GM20431 (cell line): ENCODE measurements around the gene PLD5.
"Not testable (repeated sequence)": the region's sequence is repeated elsewhere in the genome, so short reads cannot be mapped to it uniquely, and the experiment has no call there.

Experiments used
- in situ Hi-C: fragments of 300-500 bp; cut with MseI, MboI; formaldehyde crosslinking; loops from one replicate; pipeline ENCODE4 v1.15.0; 2020; ENCODE audit warnings: low sequenced_read_pairs; ENCODE audit not compliant: unreplicated experiment

The PLD5 gene

GRCh38 chr1:242515555-242515954 is 8.9 kb downstream of the PLD5 start:
- in situ Hi-C loops: no loop called here

GRCh38 chr1:242506724-242507123 is 17.8 kb downstream of the PLD5 start:
- in situ Hi-C loops: no loop called here

- in situ Hi-C loops: no loop called here
These were observed 35.0 kb downstream of the PLD5 start for GRCh38 chr1:242489545-242489944.

GRCh38 chr1:242477944-242478343 is 46.6 kb downstream of the PLD5 start:
- in situ Hi-C loops: no loop called here

- in situ Hi-C loops: no loop called here
These were observed 53.7 kb downstream of the PLD5 start for GRCh38 chr1:242470774-242471173.

- in situ Hi-C loops: no loop called here
These were observed 55.7 kb downstream of the PLD5 start for GRCh38 chr1:242468784-242469183.

- in situ Hi-C loops: no loop called here
These were observed 56.8 kb downstream of the PLD5 start for GRCh38 chr1:242467556-242468145.

- in situ Hi-C loops: no loop called here
These were observed 61.6 kb downstream of the PLD5 start for GRCh38 chr1:242462867-242463266.

GRCh38 chr1:242459740-242460139 is 64.8 kb downstream of the PLD5 start:
- in situ Hi-C loops: not testable (repeated sequence)

GRCh38 chr1:242456726-242457269 is 67.7 kb downstream of the PLD5 start:
- in situ Hi-C loops: no loop called here

GRCh38 chr1:242455052-242455361 is 69.5 kb downstream of the PLD5 start:
- in situ Hi-C loops: no loop called here

- in situ Hi-C loops: no loop called here
These were observed 70.0 kb downstream of the PLD5 start for GRCh38 chr1:242454262-242455051.

GRCh38 chr1:242452573-242452972 is 71.9 kb downstream of the PLD5 start:
- in situ Hi-C loops: no loop called here

- in situ Hi-C loops: no loop called here
These were observed 74.8 kb downstream of the PLD5 start for GRCh38 chr1:242449661-242450060.

- in situ Hi-C loops: no loop called here
These were observed 75.4 kb downstream of the PLD5 start for GRCh38 chr1:242448910-242449645.

- in situ Hi-C loops: no loop called here
These were observed 76.8 kb downstream of the PLD5 start for GRCh38 chr1:242447689-242448088.

GRCh38 chr1:242440757-242441156 is 83.7 kb downstream of the PLD5 start:
- in situ Hi-C loops: no loop called here

- in situ Hi-C loops: no loop called here
These were observed 89.3 kb downstream of the PLD5 start for GRCh38 chr1:242435200-242435599.

- in situ Hi-C loops: no loop called here
These were observed 91.9 kb downstream of the PLD5 start for GRCh38 chr1:242432491-242433095.

- in situ Hi-C loops: no loop called here
These were observed 92.7 kb downstream of the PLD5 start for GRCh38 chr1:242431786-242432185.

- in situ Hi-C loops: no loop called here
These were observed 93.5 kb downstream of the PLD5 start for GRCh38 chr1:242430956-242431355.
